Measurements from ENCODE around the gene SFRP2.

GRCh38 chr4:153781717-153782416 is 7.0 kb downstream of the SFRP2 start:
- TF ChIP-seq POLR2A (IDR thresholded peaks at IDR 0.05; ENCODE audit: low read depth, low read length), result no peak
- no peak for TF ChIP-seq POLR2AphosphoS5 (IDR thresholded peaks at IDR 0.05; ENCODE audit: low read depth, low read length)
- TF ChIP-seq SPI1 (IDR thresholded peaks at IDR 0.05; ENCODE audit: low read depth, low read length), result no peak
- no peak for TF ChIP-seq TAF1 (IDR thresholded peaks at IDR 0.05; ENCODE audit: low read depth, low read length)
- no peak for TF ChIP-seq PAX5 (IDR thresholded peaks at IDR 0.05; ENCODE audit: insufficient read depth, low read length, severe bottlenecking)
- no peak for TF ChIP-seq POU2F2 (IDR thresholded peaks at IDR 0.05; ENCODE audit: low read depth, low read length)

Measured in GM12891 (cell line).